Activated CD4-positive, alpha-beta memory T cell treated with anti-CD3 and anti-CD28 coated beads for 36 hours (primary cell): ENCODE data around the gene NOX1. TPM values are rescaled to one million over a fixed set of nuclear protein-coding genes. Genes with fewer than 3 reads are reported as not detected.

ENCODE experiments used
- CTCF ChIA-PET: fragments of 350-600 bp; sonication (Branson Sonifier 250); formaldehyde crosslinking; loops from one replicate; lab custom pipeline; 2021; ENCODE audit warnings: antibody characterized with exemption, inconsistent platforms; lab: Charles Lee
- POLR2A ChIA-PET: fragments of 350-600 bp; sonication (Branson Sonifier 250); formaldehyde crosslinking; loops from one replicate; lab custom pipeline; 2021; ENCODE audit warnings: antibody characterized with exemption; lab: Charles Lee
- DNase-seq: peaks from one replicate; pipeline ENCODE4 v3.0.0-alpha.2; 2020
- H3K27ac Mint-ChIP-seq: one replicate; pipeline ENCODE4 v1.8.0; 2021; ENCODE audit warnings: mixed read lengths
- H3K27me3 Mint-ChIP-seq: one replicate; pipeline ENCODE4 v1.8.0; 2021; ENCODE audit warnings: mixed read lengths
- H3K36me3 Mint-ChIP-seq: one replicate; pipeline ENCODE4 v1.8.0; 2021; ENCODE audit warnings: mixed read lengths
- H3K4me1 Mint-ChIP-seq: one replicate; pipeline ENCODE4 v1.8.0; 2021; ENCODE audit warnings: low read depth, mixed read lengths
- H3K4me3 Mint-ChIP-seq: one replicate; pipeline ENCODE4 v1.8.0; 2021; ENCODE audit warnings: mild to moderate bottlenecking, mixed read lengths
- H3K9me3 Mint-ChIP-seq: one replicate; pipeline ENCODE4 v1.8.0; 2021; ENCODE audit warnings: mixed read lengths
- intact Hi-C: fragments of 100-400 bp; cut with micrococcal nuclease; formaldehyde crosslinking; loops from one replicate; pipeline ENCODE4 v1.15.1; 2023
- total RNA-seq, 2 experiments: library from RNA; stranded (reverse); gene quantifications; one replicate each; pipeline ENCODE4 v1.2.3, GENCODE V29; 2021

The NOX1 gene
- not detected for total RNA-seq

DNA sequence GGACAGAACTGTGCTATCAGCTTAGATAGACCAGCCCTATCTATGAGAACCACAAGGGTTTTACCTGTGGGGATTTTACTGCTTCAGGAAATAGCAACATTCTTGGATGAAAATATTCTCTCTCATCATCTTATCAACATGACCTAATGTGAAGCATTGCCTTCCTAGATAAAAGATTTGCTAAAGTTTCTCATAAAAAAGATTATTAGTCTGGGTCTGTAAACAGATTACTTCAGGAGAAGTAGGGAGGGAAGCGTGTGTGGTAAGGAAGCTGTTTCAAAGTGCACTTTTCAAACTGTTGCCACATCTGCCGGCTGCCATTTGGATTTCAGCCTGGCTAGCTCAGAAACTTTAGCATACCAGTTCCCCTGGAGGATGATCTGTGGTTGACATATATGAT is at the start of gene NOX1:
TSS of gene NOX1 (minus strand) at position 35 of the 400 bp plus-strand sequence. CDS start 220 bp downstream, outside the sequence.
- ChIA-PET CTCF (no interaction called here), POLR2A (no interaction called here)
- intact Hi-C loops = no loop called here
- H3K27ac Mint-ChIP-seq = no peak within 1 kb of the TSS
- no peaks in the 10 kb centered on the region for H3K9me3 Mint-ChIP-seq
- H3K27me3 Mint-ChIP-seq = no peaks in the 10 kb centered on the region
- no peak for DNase-seq
- no peaks in the 10 kb centered on the region for H3K36me3 Mint-ChIP-seq
- H3K4me1 Mint-ChIP-seq = no peaks in the 10 kb centered on the region
- H3K4me3 Mint-ChIP-seq = no peak within 1 kb of the TSS

DNA sequence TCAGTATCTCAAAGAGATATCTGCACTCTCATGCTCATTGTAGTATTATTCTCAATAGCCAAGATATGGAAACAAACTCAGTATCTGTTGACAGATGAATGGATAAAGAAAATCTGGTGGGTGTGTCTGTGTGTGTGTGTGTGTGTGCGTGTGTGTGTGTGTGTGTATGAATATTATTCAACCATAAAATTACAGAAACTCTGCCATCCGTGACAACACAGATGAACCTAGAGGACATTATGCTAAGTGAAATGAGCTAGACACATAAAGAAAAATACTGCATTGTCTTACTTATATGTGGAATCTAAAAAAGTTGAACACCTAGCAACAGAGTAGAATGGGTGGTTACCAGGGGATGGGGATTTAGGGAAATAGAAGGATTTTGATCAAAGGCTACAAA is 41.4 kb upstream of the NOX1 start:
- Mint-ChIP-seq H3K4me3 (no peak overlapping the region), H3K4me1 (no peaks in the 10 kb centered on the region), H3K27me3 (no peaks in the 10 kb centered on the region), H3K9me3 (no peaks in the 10 kb centered on the region), H3K36me3 (no peaks in the 10 kb centered on the region), H3K27ac (no peak overlapping the region)
- CTCF ChIA-PET = no interaction called here
- DNase-seq = no peak
- POLR2A ChIA-PET = no interaction called here
- intact Hi-C loops = no loop called here

DNA sequence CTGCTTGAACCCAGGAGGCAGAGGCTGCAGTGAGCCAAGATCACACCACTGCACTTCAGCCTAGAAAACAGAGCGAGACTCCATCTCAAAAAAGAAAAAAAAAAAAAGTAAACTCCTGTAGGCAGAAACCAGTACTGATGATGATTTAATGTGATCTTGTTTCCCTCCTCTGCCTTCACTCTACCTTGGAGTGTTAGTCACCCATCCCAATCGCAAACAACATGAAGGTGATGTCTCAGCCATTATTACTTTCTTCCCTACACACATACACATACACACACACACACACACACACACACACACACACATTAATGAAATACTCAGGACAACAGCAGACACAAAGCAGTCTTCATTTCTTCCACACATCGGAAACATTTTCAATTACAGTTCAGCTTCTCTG is 39.0 kb upstream of the NOX1 start:
- Mint-ChIP-seq H3K9me3 (no peaks in the 10 kb centered on the region), H3K27me3 (no peaks in the 10 kb centered on the region), H3K27ac (no peak overlapping the region), H3K36me3 (no peaks in the 10 kb centered on the region), H3K4me1 (no peaks in the 10 kb centered on the region), H3K4me3 (no peak overlapping the region)
- CTCF ChIA-PET = no interaction called here
- intact Hi-C loops = no loop called here
- DNase-seq = no peak
- POLR2A ChIA-PET = no interaction called here

DNA sequence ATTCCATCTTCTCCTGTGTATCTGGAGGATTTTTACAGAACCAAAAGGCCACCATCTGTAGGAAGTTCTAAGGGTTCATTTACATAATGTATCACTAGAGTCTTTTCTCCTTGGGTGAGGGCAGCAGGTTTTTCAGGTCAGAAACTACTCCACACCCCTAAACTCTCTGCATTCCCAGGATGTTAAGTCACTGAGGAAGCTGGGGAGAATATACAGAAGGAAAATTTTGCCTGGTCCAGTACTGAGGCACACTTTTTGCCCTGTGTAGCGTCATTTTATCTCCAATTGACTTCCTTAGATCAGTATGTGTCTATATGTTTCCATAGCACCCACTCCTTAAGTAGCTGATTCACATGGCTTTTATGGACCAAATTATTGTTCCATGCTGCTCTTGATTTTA is 37.6 kb upstream of the NOX1 start:
- no peaks in the 10 kb centered on the region for H3K4me1 Mint-ChIP-seq
- H3K27me3 Mint-ChIP-seq = no peaks in the 10 kb centered on the region
- H3K4me3 Mint-ChIP-seq = no peak overlapping the region
- no peak for DNase-seq
- ChIA-PET POLR2A (no interaction called here), CTCF (no interaction called here)
- H3K36me3 Mint-ChIP-seq = no peaks in the 10 kb centered on the region
- H3K9me3 Mint-ChIP-seq = no peaks in the 10 kb centered on the region
- intact Hi-C loops = no loop called here
- no peak overlapping the region for H3K27ac Mint-ChIP-seq

- H3K27me3 Mint-ChIP-seq = no peaks in the 10 kb centered on the region
- no peak overlapping the region for H3K27ac Mint-ChIP-seq
- no peak overlapping the region for H3K4me3 Mint-ChIP-seq
- H3K4me1 Mint-ChIP-seq = no peaks in the 10 kb centered on the region
- no peaks in the 10 kb centered on the region for H3K9me3 Mint-ChIP-seq
- DNase-seq = no peak
- H3K36me3 Mint-ChIP-seq = no peaks in the 10 kb centered on the region
- ChIA-PET CTCF (no interaction called here), POLR2A (no interaction called here)
- intact Hi-C loops = no loop called here
Measured at GRCh38 chrX:100905620-100906019, 31.5 kb upstream of the NOX1 start.

GRCh38 chrX:100904433-100904832 is 30.3 kb upstream of the NOX1 start:
- Mint-ChIP-seq H3K9me3 (no peaks in the 10 kb centered on the region), H3K4me1 (no peaks in the 10 kb centered on the region), H3K27me3 (no peaks in the 10 kb centered on the region), H3K4me3 (no peak overlapping the region), H3K27ac (no peak overlapping the region), H3K36me3 (no peaks in the 10 kb centered on the region)
- no peak for DNase-seq
- POLR2A ChIA-PET = no interaction called here
- CTCF ChIA-PET = interaction anchor here (0.6 kb wide), 1 partner anchor 385 kb away, joined by 4 read pairs; no protein-coding TSS in a partner anchor
- intact Hi-C loops = no loop called here

DNA sequence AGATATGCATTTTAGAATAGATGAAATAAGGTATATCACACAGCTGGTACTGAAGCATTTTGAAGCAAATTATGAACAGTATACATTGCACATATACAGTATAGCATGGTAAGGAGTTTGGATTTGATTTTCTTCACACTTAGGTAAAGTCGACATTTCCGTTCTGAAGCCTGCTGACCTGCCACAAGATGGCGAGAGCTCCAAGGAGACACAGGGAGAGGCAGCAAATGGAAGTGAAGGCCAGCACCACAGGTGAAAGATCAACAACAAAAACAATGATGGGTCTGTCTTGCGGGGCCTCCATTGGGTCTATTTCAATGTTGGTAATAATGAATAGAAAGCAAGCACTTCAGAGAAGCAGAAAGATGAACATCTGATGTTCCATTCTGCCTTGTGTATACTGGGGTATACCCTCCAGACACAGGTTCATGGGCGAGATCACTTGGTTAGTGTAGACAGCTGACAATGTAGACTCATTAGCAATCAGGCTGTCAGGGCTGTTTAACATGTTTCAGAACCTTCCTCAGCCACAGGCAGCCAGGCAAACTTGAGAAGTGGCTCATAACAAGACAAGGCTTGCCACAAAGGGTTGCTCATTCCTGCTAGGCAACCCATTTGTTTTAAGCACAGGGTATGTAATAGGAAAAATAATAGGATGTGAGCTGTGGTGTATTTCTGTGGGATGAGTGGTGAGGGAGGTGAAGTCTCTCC is 21.4 kb upstream of the NOX1 start:
- CTCF ChIA-PET = no interaction called here
- POLR2A ChIA-PET = no interaction called here
- H3K27me3 Mint-ChIP-seq = no peaks in the 10 kb centered on the region
- intact Hi-C loops = loop anchor here (1.0 to 2.0 kb wide), 2 partner anchors 311 to 391 kb away; no protein-coding TSS in a partner anchor
- no peaks in the 10 kb centered on the region for H3K9me3 Mint-ChIP-seq
- H3K27ac Mint-ChIP-seq = no peak overlapping the region
- no peaks in the 10 kb centered on the region for H3K36me3 Mint-ChIP-seq
- DNase-seq = peak; percentile 32
- H3K4me3 Mint-ChIP-seq = no peak overlapping the region
- no peaks in the 10 kb centered on the region for H3K4me1 Mint-ChIP-seq

GRCh38 chrX:100883654-100884053 is 9.5 kb upstream of the NOX1 start:
- H3K27me3 Mint-ChIP-seq = peaks cover 3% of the 10 kb centered on the region
- H3K4me1 Mint-ChIP-seq = peaks cover 3% of the 10 kb centered on the region
- H3K36me3 Mint-ChIP-seq = no peaks in the 10 kb centered on the region
- CTCF ChIA-PET = no interaction called here
- intact Hi-C loops = no loop called here
- no peak overlapping the region for H3K4me3 Mint-ChIP-seq
- no peak overlapping the region for H3K27ac Mint-ChIP-seq
- POLR2A ChIA-PET = no interaction called here
- no peak for DNase-seq
- H3K9me3 Mint-ChIP-seq = no peaks in the 10 kb centered on the region

- H3K27me3 Mint-ChIP-seq = peaks cover 1% of the 10 kb centered on the region
- no peak overlapping the region for H3K27ac Mint-ChIP-seq
- POLR2A ChIA-PET = no interaction called here
- peaks cover 3% of the 10 kb centered on the region for H3K4me1 Mint-ChIP-seq
- intact Hi-C loops = no loop called here
- no peak overlapping the region for H3K4me3 Mint-ChIP-seq
- no peaks in the 10 kb centered on the region for H3K9me3 Mint-ChIP-seq
- CTCF ChIA-PET = no interaction called here
- no peak for DNase-seq
- H3K36me3 Mint-ChIP-seq = no peaks in the 10 kb centered on the region
Measured at GRCh38 chrX:100880368-100880767, 6.2 kb upstream of the NOX1 start.

DNA sequence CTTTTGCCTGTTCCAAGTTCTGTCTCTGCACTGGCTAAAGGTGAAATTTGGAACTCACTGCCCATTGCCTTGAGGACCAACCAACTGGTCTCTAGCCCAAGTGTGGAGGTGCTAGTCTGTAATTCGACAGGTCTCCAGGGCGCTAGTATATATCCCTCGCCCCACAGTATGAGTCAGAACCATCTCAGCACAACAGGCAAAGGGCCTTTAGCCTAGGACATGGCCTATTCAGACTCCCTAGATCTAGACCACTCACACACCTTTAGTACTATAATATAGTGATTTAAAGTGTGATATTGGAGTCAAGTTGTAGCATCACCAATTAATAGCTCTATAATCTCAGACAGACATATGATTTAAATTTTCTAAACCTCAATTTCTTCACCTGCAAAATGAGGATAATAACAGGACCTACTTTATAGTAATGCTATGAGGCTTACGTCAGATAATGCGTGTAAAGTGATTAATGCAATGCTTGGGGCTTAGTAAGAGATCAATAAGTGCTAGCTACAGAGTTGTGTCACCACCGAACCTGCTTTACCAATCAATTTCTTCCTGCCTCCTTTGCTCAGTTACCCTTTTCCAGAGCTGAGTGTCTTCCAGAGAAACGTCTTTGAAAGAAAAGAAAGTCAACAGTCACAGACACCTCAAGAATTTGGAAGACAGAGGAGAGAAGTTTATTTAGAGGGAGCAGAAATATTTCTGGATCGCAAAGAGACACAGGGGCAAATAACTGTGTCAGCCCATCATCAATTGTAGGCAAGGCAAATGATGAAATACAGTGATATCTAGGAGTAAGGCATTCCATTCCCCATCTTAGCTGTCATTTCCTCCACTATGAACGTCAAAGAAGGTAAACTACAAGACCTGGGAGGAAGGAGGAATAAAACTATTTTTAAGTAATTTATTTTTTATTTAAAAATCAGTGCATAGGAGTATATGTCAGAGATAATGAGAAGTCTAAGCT is 2.3 kb downstream of the NOX1 start:
- H3K4me3 Mint-ChIP-seq = no peak overlapping the region
- no peaks in the 10 kb centered on the region for H3K27me3 Mint-ChIP-seq
- H3K27ac Mint-ChIP-seq = no peak overlapping the region
- ChIA-PET POLR2A (no interaction called here), CTCF (no interaction called here)
- no peaks in the 10 kb centered on the region for H3K9me3 Mint-ChIP-seq
- intact Hi-C loops = no loop called here
- no peaks in the 10 kb centered on the region for H3K36me3 Mint-ChIP-seq
- no peak for DNase-seq
- H3K4me1 Mint-ChIP-seq = no peaks in the 10 kb centered on the region

DNA sequence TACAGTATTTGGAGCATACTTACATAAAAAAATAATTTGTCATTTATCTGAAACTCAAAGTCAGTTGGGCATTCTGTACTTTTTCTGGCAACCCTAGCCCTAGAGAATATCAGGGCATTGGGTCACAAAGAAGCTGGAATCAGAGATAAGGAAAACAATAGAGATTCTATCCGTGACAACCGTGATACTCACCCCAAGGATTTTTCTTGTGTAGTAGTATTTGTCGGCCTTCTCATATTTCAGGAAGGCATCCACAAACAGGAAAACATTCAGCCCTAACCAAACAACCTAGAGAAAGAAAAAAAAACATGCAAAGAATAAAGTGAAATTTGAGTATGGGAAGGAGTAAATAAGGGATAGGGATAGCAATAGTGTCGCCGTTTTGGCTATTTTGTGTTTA is 3.6 kb downstream of the NOX1 start:
- no peak for DNase-seq
- no peak overlapping the region for H3K4me3 Mint-ChIP-seq
- no peaks in the 10 kb centered on the region for H3K36me3 Mint-ChIP-seq
- no peaks in the 10 kb centered on the region for H3K9me3 Mint-ChIP-seq
- intact Hi-C loops = no loop called here
- no peaks in the 10 kb centered on the region for H3K4me1 Mint-ChIP-seq
- H3K27ac Mint-ChIP-seq = no peak overlapping the region
- no peaks in the 10 kb centered on the region for H3K27me3 Mint-ChIP-seq
- CTCF ChIA-PET = no interaction called here
- POLR2A ChIA-PET = no interaction called here

DNA sequence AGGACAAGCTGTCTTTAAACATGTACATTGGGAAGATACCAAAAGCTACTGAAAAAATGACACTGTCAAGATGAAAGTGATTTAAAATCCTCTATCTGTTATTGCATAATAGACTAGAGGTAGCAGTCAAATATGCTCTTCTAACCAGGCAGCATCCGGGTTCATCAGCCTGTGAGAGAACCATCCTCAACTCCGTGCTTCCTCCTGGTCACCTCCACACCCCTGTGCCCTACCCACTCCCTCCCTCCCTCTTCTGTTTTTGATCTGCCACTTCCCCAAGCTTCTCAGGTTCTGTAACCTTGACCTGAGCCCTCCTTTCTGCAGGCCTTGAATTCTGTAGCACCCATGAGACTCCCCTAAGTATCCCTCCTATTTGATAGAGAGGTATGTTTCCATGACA is 5.9 kb downstream of the NOX1 start:
- intact Hi-C loops = no loop called here
- ChIA-PET POLR2A (no interaction called here), CTCF (no interaction called here)
- H3K27ac Mint-ChIP-seq = no peak overlapping the region
- no peaks in the 10 kb centered on the region for H3K4me1 Mint-ChIP-seq
- H3K4me3 Mint-ChIP-seq = no peak overlapping the region
- no peaks in the 10 kb centered on the region for H3K36me3 Mint-ChIP-seq
- H3K9me3 Mint-ChIP-seq = no peaks in the 10 kb centered on the region
- no peak for DNase-seq
- no peaks in the 10 kb centered on the region for H3K27me3 Mint-ChIP-seq
